22Rv1 (cell line): ENCODE data around the gene NUP93.

Source experiments
- H3K27ac ChIP-seq: fragments of 450-650 bp; 2 replicates; pipeline ENCODE4 v1.5.1; 2017
- ZFX ChIP-seq: fragments of 450-650 bp; IDR thresholded peaks from 2 replicates; pipeline ENCODE4 v1.6.1; 2017; ENCODE audit warnings: antibody characterized with exemption, borderline replicate concordance
- TF ChIP-seq, protein P1 (sequence below): fragments of 450-650 bp; IDR thresholded peaks from 2 replicates; pipeline ENCODE4 v1.5.1; 2017; ENCODE audit warnings: mild to moderate bottlenecking

NUP93 gene

DNA sequence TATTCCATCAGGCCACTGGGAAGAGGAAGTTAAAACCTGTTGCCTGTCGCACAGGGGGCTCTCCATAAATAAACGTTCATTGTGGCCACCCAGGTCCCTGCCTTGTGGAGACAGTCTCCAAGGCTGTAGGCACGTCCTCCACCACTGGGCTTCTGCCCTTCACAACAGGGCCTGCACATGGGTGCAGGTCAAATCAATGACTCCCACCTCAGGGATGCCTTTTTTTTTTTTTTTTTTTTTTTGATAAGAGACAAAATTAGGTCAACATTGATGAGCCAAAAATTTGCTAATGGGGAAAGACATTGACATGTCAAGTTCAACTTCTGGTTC lies 122.4 kb downstream of the NUP93 start:
- no peak for TF ChIP-seq ZFX
- TF ChIP-seq, protein P1, sequence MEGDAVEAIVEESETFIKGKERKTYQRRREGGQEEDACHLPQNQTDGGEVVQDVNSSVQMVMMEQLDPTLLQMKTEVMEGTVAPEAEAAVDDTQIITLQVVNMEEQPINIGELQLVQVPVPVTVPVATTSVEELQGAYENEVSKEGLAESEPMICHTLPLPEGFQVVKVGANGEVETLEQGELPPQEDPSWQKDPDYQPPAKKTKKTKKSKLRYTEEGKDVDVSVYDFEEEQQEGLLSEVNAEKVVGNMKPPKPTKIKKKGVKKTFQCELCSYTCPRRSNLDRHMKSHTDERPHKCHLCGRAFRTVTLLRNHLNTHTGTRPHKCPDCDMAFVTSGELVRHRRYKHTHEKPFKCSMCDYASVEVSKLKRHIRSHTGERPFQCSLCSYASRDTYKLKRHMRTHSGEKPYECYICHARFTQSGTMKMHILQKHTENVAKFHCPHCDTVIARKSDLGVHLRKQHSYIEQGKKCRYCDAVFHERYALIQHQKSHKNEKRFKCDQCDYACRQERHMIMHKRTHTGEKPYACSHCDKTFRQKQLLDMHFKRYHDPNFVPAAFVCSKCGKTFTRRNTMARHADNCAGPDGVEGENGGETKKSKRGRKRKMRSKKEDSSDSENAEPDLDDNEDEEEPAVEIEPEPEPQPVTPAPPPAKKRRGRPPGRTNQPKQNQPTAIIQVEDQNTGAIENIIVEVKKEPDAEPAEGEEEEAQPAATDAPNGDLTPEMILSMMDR, result no peak
- no peak overlapping the region for H3K27ac ChIP-seq

DNA sequence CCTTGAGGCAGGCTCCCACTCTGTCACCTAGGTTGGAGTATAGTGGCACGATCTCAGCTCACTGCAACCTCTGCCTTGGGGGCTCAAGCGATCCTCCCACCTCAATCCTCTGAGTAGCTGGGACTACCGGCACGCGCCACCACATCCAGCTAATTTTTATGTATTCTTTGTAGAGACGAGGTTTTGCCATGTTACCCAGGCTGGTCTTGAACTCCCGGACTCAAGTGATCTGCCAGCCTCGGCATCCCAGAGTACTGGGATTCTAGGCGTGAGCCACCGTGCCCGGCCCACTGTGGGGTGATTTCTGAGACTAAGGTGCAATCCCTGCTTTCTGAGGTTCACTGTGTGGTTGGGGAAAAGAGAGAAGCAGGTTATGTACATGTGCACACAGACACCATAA lies 123.0 kb downstream of the NUP93 start:
- TF ChIP-seq ZFX, result no peak
- TF ChIP-seq, protein P1, result no peak
- no peak overlapping the region for H3K27ac ChIP-seq

DNA sequence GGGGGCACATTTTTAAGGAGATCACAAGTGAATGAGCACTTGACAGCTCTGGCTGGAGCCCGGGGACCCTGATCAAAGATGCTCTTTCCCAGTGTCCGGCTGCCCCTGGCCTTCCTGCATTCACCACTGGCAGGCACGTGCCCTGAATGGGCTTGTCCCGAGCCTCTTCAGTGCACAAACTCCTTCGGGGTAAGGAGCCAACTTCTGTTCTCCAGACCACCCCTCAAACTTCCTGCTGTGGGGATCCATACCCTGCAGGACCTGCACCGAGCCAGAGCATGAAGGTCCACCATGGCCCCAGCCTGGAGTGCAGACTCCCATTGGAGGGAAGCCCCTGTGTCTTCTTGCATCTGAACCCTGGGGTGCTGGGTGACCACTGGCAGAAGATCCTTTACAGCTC lies 125.3 kb downstream of the NUP93 start:
- TF ChIP-seq, protein P1, result no peak
- no peak for TF ChIP-seq ZFX
- no peak overlapping the region for H3K27ac ChIP-seq

DNA sequence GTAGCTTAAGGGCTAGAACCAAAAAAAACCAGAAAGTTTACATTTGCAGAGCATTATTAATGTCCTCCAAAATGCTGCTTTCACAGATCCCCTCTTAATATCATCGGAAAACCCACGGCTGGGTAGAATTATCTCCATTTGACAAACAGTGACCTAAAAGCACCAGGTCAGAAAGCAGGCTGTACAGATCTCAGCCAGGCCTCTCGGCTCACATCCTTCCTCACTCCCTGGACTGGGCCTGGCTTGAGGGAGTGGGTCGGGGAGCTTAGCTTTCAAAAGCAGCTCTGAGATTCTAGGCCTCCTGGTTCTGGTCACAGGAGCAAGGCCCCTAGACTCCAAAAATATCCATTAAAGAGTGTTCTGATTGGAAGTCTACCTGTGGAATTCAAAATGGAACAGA lies 126.0 kb downstream of the NUP93 start:
- no peak for TF ChIP-seq ZFX
- TF ChIP-seq, protein P1, result no peak
- H3K27ac ChIP-seq, result no peak overlapping the region

DNA sequence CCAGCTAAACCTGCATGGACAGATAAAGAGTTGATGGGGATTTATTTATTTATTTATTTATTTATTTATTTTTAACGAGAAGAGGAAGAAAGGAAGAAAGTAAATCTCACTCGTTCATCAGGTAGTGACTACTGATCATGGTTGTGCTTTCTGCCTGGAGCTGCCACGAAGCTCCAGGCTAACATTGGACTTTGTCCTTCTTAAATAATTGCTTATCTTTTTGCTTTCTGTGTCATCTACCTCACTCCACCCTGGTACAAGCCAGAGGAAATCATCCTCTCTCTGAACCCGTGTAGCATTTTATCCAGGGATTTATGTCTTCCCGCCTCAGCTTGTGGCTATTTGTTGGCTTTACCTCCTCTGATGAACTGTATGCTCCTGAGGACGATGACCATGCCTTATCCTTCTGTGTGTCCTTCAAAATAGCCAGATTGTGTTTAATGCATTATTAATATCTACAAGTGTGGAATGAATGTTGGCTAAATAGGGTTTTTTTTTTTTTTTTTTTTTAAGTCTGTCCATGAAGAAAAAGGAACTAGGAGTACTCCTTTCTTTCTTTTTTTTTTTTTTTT lies 127.0 kb downstream of the NUP93 start:
- no peak overlapping the region for H3K27ac ChIP-seq
- no peak for TF ChIP-seq ZFX
- TF ChIP-seq, protein P1, result no peak

DNA sequence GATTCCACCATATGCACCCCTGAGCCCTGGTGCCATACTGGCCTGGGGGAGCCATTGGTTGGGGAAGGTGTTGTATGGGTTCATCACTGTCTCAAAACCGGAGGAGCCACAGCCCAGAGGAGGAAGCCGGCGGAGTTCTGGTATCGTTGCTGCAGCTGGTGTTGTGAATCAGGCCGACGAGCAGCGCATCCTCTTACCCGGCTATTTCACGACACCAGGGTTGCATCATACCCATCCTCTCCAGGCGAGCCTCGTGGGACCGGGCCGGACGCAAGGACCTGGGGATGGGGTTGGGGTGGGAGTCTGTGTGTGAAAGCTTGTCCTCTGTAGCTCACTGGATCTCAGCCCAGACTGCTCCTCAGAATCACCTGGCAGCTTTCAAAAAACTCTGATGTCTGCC lies 128.4 kb downstream of the NUP93 start:
- TF ChIP-seq, protein P1, result no peak
- no peak for TF ChIP-seq ZFX
- no peak overlapping the region for H3K27ac ChIP-seq

DNA sequence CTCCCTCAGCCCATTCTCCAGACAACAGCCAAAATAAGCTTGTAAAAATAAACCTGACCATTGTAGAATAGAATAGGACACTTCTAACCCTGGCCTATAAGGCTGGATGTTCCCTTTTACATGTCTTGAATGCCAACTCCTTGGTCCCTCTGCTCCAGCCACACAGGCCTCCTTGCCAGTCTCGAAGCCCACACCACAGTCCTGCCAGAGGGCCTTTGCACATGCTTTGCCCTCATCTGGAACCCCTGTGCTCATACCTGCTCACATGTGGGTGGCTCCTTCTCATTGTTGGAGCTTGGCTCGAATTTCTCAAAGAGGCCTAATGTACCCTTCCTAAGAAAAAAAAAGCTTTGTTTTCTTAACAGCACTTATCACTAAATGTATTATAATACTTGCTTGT lies 129.7 kb downstream of the NUP93 start:
- no peak overlapping the region for H3K27ac ChIP-seq

More for the DNA sequence above, 129.7 kb downstream of the NUP93 start:
- no peak for TF ChIP-seq ZFX
- TF ChIP-seq, protein P1, result no peak
